Liver (tissue), 9 donors: Measurements from ENCODE around the gene FASN. TPM values are rescaled to one million over a fixed set of nuclear protein-coding genes. Genes with fewer than 3 reads are reported as not detected.
A peak's percentile ranks its signal among the peaks of the same experiment; 100 is the strongest.

Experiments
- DNase-seq: peaks from one replicate; pipeline ENCODE4 v3.0.0-alpha.2; 2017; ENCODE audit warnings: low spot score
- H3K27ac ChIP-seq, 2 donors: one replicate each; pipeline ENCODE4 v1.7.0; 2013; ENCODE audit warnings: inconsistent platforms in 2 of 2, low read length in 2 of 2, control low read depth in 1 of 2, low read depth in 1 of 2, mild to moderate bottlenecking in 1 of 2
- H3K27me3 ChIP-seq, 4 donors: one replicate each; pipeline versions ENCODE4 v1.6.1 to v1.7.0; 2013; ENCODE audit warnings: low read length in 3 of 4, inconsistent platforms in 1 of 4, mild to moderate bottlenecking in 1 of 4, moderate library complexity in 1 of 4; ENCODE audit not compliant: control insufficient read depth in 4 of 4, insufficient read depth in 4 of 4
- H3K36me3 ChIP-seq, 4 donors: one replicate each; pipeline versions ENCODE4 v1.6.1 to v1.7.0; 2013; ENCODE audit warnings: low read length in 3 of 4, mild to moderate bottlenecking in 3 of 4, low read depth in 1 of 4, moderate library complexity in 1 of 4; ENCODE audit not compliant: control insufficient read depth in 4 of 4, insufficient read depth in 3 of 4
- H3K4me1 ChIP-seq, 4 donors: one replicate each; pipeline versions ENCODE4 v1.6.1 to v1.7.0; 2013; ENCODE audit warnings: low read length in 3 of 4, mild to moderate bottlenecking in 3 of 4, moderate library complexity in 1 of 4; ENCODE audit not compliant: control insufficient read depth in 4 of 4, insufficient read depth in 4 of 4
- H3K4me3 ChIP-seq, 3 donors: one replicate each; pipeline versions ENCODE4 v1.6.1 to v1.7.0; 2013; ENCODE audit warnings: low read length in 3 of 3, control low read depth in 1 of 3, low read depth in 1 of 3, mild to moderate bottlenecking in 1 of 3
- H3K9ac ChIP-seq, 2 donors: one replicate each; pipeline ENCODE4 v1.7.0; 2013; ENCODE audit warnings: low read length in 2 of 2, mild to moderate bottlenecking in 2 of 2, moderate library complexity in 2 of 2, control low read depth in 1 of 2, low read depth in 1 of 2
- H3K9me3 ChIP-seq, 4 donors: one replicate each; pipeline versions ENCODE4 v1.6.1 to v1.7.0; 2013; ENCODE audit warnings: low read length in 3 of 4; ENCODE audit not compliant: control insufficient read depth in 4 of 4
- ATF3 ChIP-seq: IDR thresholded peaks from 2 replicates; pipeline ENCODE4 v1.6.1; 2016; ENCODE audit warnings: antibody characterized with exemption
- CTCF ChIP-seq: fragments of 150-350 bp; IDR thresholded peaks from 2 replicates; pipeline ENCODE4 v1.5.1; 2017; ENCODE audit warnings: improper control_type of control experiment, low read depth, low read length; ENCODE audit not compliant: missing input control
- EGR1 ChIP-seq, 2 donors: IDR thresholded peaks; 2 replicates each; pipeline ENCODE4 v1.6.1; 2016 to 2018; ENCODE audit warnings: antibody characterized with exemption in 2 of 2, low read depth in 2 of 2
- FOXA1 ChIP-seq: IDR thresholded peaks from 2 replicates; pipeline ENCODE4 v1.6.1; 2016; ENCODE audit warnings: antibody characterized with exemption
- FOXA2 ChIP-seq: IDR thresholded peaks from 2 replicates; pipeline ENCODE4 v1.6.1; 2016; ENCODE audit warnings: antibody characterized with exemption
- GABPA ChIP-seq, 2 donors: IDR thresholded peaks in 1 of 2; conservative IDR thresholded peaks in 1 of 2; 2 replicates each; pipeline ENCODE4 v1.6.1; 2016; ENCODE audit warnings: antibody characterized with exemption in 2 of 2, mild to moderate bottlenecking in 1 of 2, moderate library complexity in 1 of 2
- HNF4A ChIP-seq, 2 donors: conservative IDR thresholded peaks; 2 replicates each; pipeline ENCODE4 v1.6.1; 2016; ENCODE audit warnings: antibody characterized with exemption in 2 of 2, mild to moderate bottlenecking in 2 of 2
- HNF4G ChIP-seq: IDR thresholded peaks from 2 replicates; pipeline ENCODE4 v1.6.1; 2016; ENCODE audit warnings: antibody characterized with exemption
- JUND ChIP-seq, 2 donors: IDR thresholded peaks; 2 replicates each; pipeline ENCODE4 v1.6.1; 2016; ENCODE audit warnings: antibody characterized with exemption in 2 of 2
- MAX ChIP-seq: IDR thresholded peaks from 2 replicates; pipeline ENCODE4 v1.6.1; 2016; ENCODE audit warnings: antibody characterized with exemption
- NR2F2 ChIP-seq: IDR thresholded peaks from 2 replicates; pipeline ENCODE4 v1.6.1; 2016; ENCODE audit warnings: antibody characterized with exemption
- RAD21 ChIP-seq, 2 donors: IDR thresholded peaks; 2 replicates each; pipeline ENCODE4 v1.6.1; 2016; ENCODE audit warnings: antibody characterized with exemption in 2 of 2, mild to moderate bottlenecking in 2 of 2
- REST ChIP-seq: IDR thresholded peaks from 2 replicates; pipeline ENCODE4 v1.6.1; 2016; ENCODE audit warnings: antibody characterized with exemption, mild to moderate bottlenecking
- RXRA ChIP-seq, 2 donors: IDR thresholded peaks; 2 replicates each; pipeline ENCODE4 v1.6.1; 2017 to 2018; ENCODE audit warnings: antibody characterized with exemption in 2 of 2, mild to moderate bottlenecking in 1 of 2
- SP1 ChIP-seq: IDR thresholded peaks from 2 replicates; pipeline ENCODE4 v1.6.1; 2018; ENCODE audit warnings: antibody characterized with exemption, mild to moderate bottlenecking
- TAF1 ChIP-seq: conservative IDR thresholded peaks from 2 replicates; pipeline ENCODE4 v1.6.1; 2016; ENCODE audit warnings: antibody characterized with exemption, mild to moderate bottlenecking
- YY1 ChIP-seq: IDR thresholded peaks from 2 replicates; pipeline ENCODE4 v1.6.1; 2016; ENCODE audit warnings: antibody characterized with exemption, mild to moderate bottlenecking
- ZBTB33 ChIP-seq: IDR thresholded peaks from 2 replicates; pipeline ENCODE4 v1.6.1; 2016; ENCODE audit warnings: antibody characterized with exemption
- WGBS: extraction: QIAGEN DNeasy Blood & Tissue Kit; methylation state at CpG from one replicate; pipeline ENCODE4 v1.1.7; 2013; 5-methylcytosine and 5-hydroxymethylcytosine counted together
- polyA plus RNA-seq, 2 donors: library from polyadenylated mRNA; stranded (reverse) in 1 of 2; unstranded in 1 of 2; fragments of 200-250 nt in 1 of 2; fragments of >200 nt in 1 of 2; fragmentation: Nextera tagmentation in 1 of 2; extraction: Ambion mirVana in 1 of 2; gene quantifications; one replicate each; pipeline versions ENCODE4 v1.2.1 to v1.2.3, GENCODE V29; 2013 to 2015
- total RNA-seq, 2 donors: library from RNA; depleted of rRNA; stranded (reverse); fragments of >200 nt; gene quantifications; one replicate each; pipeline ENCODE4 v1.2.3, GENCODE V29; 2014
- donor health status: healthy.
- donor health status: healthy.
- donor health status: healthy.
- donor health status: healthy.
- donor health status: healthy.

Gene FASN
- total and polyA plus RNA-seq, 4 donors, result 53.1 to 229 (median 130) TPM

- TF ChIP-seq FOXA2, result no peak
- TF ChIP-seq EGR1 (IDR thresholded peaks at IDR 0.05; ENCODE audit: low read depth in 2 of 2), result no peak
- no peak for TF ChIP-seq HNF4A (conservative IDR thresholded peaks at IDR 0.05)
- TF ChIP-seq GABPA (IDR thresholded peaks at IDR 0.05 in 1 of 2, conservative IDR thresholded peaks at IDR 0.05 in 1 of 2), result no peak
- no peak for TF ChIP-seq JUND (IDR thresholded peaks at IDR 0.05)
- Histone ChIP-seq H3K9ac (no peak overlapping the region), H3K4me3 (no peak overlapping the region), H3K27me3 (no peaks in the 10 kb centered on the region), H3K9me3 (no peaks in the 10 kb centered on the region), H3K4me1 (peaks cover 17 to 39% (median 30%) of the 10 kb centered on the region in 4 donors), H3K27ac (no peak overlapping the region), H3K36me3 (peaks cover 4 to 45% (median 19%) of the 10 kb centered on the region in 4 donors)
- no peak for DNase-seq
- 94% methylated on average over 38 of the region's 38 CpGs for WGBS
These were observed 43.5 kb downstream of the FASN start for GRCh38 chr17:82054351-82055022.

- Histone ChIP-seq H3K27ac (no peak overlapping the region), H3K9me3 (no peaks in the 10 kb centered on the region), H3K36me3 (peaks cover 5 to 37% (median 19%) of the 10 kb centered on the region in 4 donors), H3K4me3 (no peak overlapping the region), H3K9ac (no peak overlapping the region), H3K27me3 (no peaks in the 10 kb centered on the region), H3K4me1 (peaks cover 22 to 46% (median 38%) of the 10 kb centered on the region in 4 donors)
- no peak for TF ChIP-seq FOXA1
- TF ChIP-seq JUND (IDR thresholded peaks at IDR 0.05), result no peak
- no peak for DNase-seq
- 96% methylated on average over 28 of the region's 28 CpGs for WGBS
These were observed 44.3 kb downstream of the FASN start for GRCh38 chr17:82053556-82054263.

- H3K27me3 ChIP-seq, result no peaks in the 10 kb centered on the region
- H3K9ac ChIP-seq, result no peak overlapping the region
- no peaks in the 10 kb centered on the region for H3K9me3 ChIP-seq
- no peak for DNase-seq
- H3K36me3 ChIP-seq, result peaks cover 5 to 32% (median 18%) of the 10 kb centered on the region in 4 donors
- no peak overlapping the region for H3K27ac ChIP-seq
- TF ChIP-seq HNF4A (conservative IDR thresholded peaks at IDR 0.05) (no peak), GABPA (IDR thresholded peaks at IDR 0.05 in 1 of 2, conservative IDR thresholded peaks at IDR 0.05 in 1 of 2) (no peak), NR2F2 (no peak), ZBTB33 (no peak), EGR1 (IDR thresholded peaks at IDR 0.05; ENCODE audit: low read depth in 2 of 2) (no peak), TAF1 (no peak), JUND (IDR thresholded peaks at IDR 0.05) (no peak), REST (no peak), FOXA2 (no peak), MAX (no peak), CTCF (no peak), RXRA (IDR thresholded peaks at IDR 0.05) (no peak), RAD21 (IDR thresholded peaks at IDR 0.05) (no peak), FOXA1 (no peak), HNF4G (no peak), ATF3 (no peak), YY1 (no peak), SP1 (no peak)
- WGBS, result 91% methylated on average over 19 of the region's 19 CpGs
- peaks cover 23 to 52% (median 43%) of the 10 kb centered on the region in 4 donors for H3K4me1 ChIP-seq
- H3K4me3 ChIP-seq, result peak overlapping the region in 1 of 3 donors; percentile 94
These were observed 44.9 kb downstream of the FASN start for GRCh38 chr17:82053130-82053529.
